Spleen (tissue), 7 donors: ENCODE results near the gene OR7C1.

Experiments used
- POLR2A ChIP-seq, 3 donors: fragments of 450-650 bp; IDR thresholded peaks; one replicate each; pipeline ENCODE4 v1.5.1; 2017; ENCODE audit warnings: antibody characterized with exemption in 3 of 3, mild to moderate bottlenecking in 1 of 3
- TF ChIP-seq, protein P1 (sequence below), 11 experiments: fragments of 200-600 bp in 7 of 11; fragments of 450-650 bp in 4 of 11; sonication (generic) in 4 of 11; IDR thresholded peaks in 8 of 11; conservative IDR thresholded peaks in 3 of 11; 1 replicate in 7 of 11; 2 replicates in 4 of 11; pipeline versions ENCODE4 v1.4.0 to v1.8.0; 2016 to 2021; ENCODE audit warnings: antibody characterized with exemption in 11 of 11, inconsistent platforms in 4 of 11, mild to moderate bottlenecking in 1 of 11
- donor health status: DM: no; HTN: no; CAD: no; lungs with moderate emphysema.
- donor health status: DM: no; HTN: no; CAD: no.
- donor health status: DM: no; HTN: no; CAD: no.

GRCh38 chr19:14804765-14805164, 30.2 kb downstream of the OR7C1 start:
- TF ChIP-seq POLR2A (IDR thresholded peaks at IDR 0.05) = no peak
- TF ChIP-seq, protein P1, sequence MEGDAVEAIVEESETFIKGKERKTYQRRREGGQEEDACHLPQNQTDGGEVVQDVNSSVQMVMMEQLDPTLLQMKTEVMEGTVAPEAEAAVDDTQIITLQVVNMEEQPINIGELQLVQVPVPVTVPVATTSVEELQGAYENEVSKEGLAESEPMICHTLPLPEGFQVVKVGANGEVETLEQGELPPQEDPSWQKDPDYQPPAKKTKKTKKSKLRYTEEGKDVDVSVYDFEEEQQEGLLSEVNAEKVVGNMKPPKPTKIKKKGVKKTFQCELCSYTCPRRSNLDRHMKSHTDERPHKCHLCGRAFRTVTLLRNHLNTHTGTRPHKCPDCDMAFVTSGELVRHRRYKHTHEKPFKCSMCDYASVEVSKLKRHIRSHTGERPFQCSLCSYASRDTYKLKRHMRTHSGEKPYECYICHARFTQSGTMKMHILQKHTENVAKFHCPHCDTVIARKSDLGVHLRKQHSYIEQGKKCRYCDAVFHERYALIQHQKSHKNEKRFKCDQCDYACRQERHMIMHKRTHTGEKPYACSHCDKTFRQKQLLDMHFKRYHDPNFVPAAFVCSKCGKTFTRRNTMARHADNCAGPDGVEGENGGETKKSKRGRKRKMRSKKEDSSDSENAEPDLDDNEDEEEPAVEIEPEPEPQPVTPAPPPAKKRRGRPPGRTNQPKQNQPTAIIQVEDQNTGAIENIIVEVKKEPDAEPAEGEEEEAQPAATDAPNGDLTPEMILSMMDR (IDR thresholded peaks at IDR 0.05 in 8 of 11, conservative IDR thresholded peaks at IDR 0.05 in 3 of 11) = no peak
